AG04450 (cell line): Measurements from ENCODE around the gene PTPRT. TPM values are rescaled to one million over a fixed set of nuclear protein-coding genes. Genes with fewer than 3 reads are reported as not detected.

Experiments used
- CTCF ChIA-PET: fragments of 300-600, 350-600 bp; formaldehyde crosslinking; extraction: SDS; loops from one replicate; lab custom pipeline; 2022; ENCODE audit warnings: antibody characterized with exemption, inconsistent platforms; lab: Charles Lee
- POLR2A ChIA-PET: fragments of 350-600 bp; formaldehyde crosslinking; extraction: SDS; loops from one replicate; lab custom pipeline; 2021; ENCODE audit warnings: antibody characterized with exemption, inconsistent platforms; lab: Yijun Ruan, JAX
- DNase-seq: peaks from one replicate; pipeline ENCODE4 v3.0.0-alpha.2; 2011; ENCODE audit warnings: low read depth, low spot score
- H3K27ac ChIP-seq: one replicate; pipeline ENCODE4 v1.5.1; 2012; ENCODE audit warnings: low read depth, low read length, control low read depth
- H3K27me3 ChIP-seq: one replicate; pipeline ENCODE4 v1.6.0; 2012; ENCODE audit warnings: low read length; ENCODE audit not compliant: control insufficient read depth, insufficient read depth
- H3K4me3 ChIP-seq: 2 replicates; pipeline ENCODE4 v1.5.1; 2011; ENCODE audit warnings: mild to moderate bottlenecking, low read depth, low read length, control low read depth
- H3K9me3 ChIP-seq: 2 replicates; pipeline ENCODE4 v1.5.1; 2012; ENCODE audit warnings: low read length; ENCODE audit not compliant: control insufficient read depth, insufficient read depth
- CTCF ChIP-seq: IDR thresholded peaks from 2 replicates; pipeline ENCODE4 v1.5.1; 2011; ENCODE audit warnings: low read depth, low read length, control low read depth, inconsistent platforms
- polyA plus RNA-seq: library from polyadenylated mRNA; depleted of rRNA; stranded (reverse); fragments of >200 nt; gene quantifications from 2 replicates; pipeline ENCODE4 v1.2.3, GENCODE V29; 2011

The PTPRT gene
- polyA plus RNA-seq, 1 experiment = not detected

- H3K27ac ChIP-seq = no peak overlapping the region
- TF ChIP-seq CTCF = no peak
- no peaks in the 10 kb centered on the region for H3K27me3 ChIP-seq
- H3K4me3 ChIP-seq = no peak overlapping the region
- CTCF ChIA-PET = no interaction called here
- POLR2A ChIA-PET = no interaction called here
- peaks cover 25% of the 10 kb centered on the region for H3K9me3 ChIP-seq
- no peak for DNase-seq
Observed at GRCh38 chr20:43040427-43040826, 149.3 kb downstream of the PTPRT start.

- no peak for TF ChIP-seq CTCF
- Histone ChIP-seq H3K27ac (no peak overlapping the region), H3K27me3 (no peaks in the 10 kb centered on the region), H3K4me3 (no peak overlapping the region), H3K9me3 (peaks cover 37% of the 10 kb centered on the region)
- DNase-seq = no peak
- ChIA-PET POLR2A (no interaction called here), CTCF (no interaction called here)
Observed at GRCh38 chr20:43037605-43038309, 151.9 kb downstream of the PTPRT start.

DNA sequence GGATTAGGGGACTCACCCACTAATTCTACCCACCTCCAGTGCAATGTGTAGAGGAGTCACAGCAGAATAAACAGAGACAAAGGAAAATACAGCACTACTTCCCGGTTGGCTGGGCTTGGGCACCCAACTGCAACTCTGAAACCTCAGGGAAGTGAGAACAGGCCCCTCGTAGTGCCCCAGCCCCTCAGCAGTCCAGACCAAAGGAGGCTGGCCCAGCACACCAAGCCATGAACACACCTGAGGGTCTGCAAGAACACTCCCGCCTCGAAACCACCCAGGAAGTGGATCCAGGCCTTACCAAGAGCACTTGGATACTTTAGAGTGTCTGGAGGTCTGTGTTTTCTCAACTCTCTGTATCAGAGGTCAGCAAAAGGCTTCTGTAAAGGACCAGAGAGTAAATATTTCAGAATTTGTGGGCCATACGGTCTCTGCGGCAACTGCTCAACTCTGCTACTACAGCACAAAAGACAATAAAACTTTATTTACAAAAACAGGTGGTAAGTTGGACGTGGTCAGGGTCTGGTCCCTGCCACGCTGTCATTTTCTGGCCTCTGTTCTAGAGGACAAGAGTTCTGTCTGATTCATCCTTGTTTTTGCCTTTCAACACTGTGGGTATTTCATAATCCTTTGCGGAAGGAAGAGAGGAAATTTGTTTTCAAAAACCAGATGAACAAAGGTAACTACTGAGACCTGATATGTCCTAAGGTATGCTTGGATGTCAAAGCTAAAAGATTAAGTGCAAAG, 154.6 kb downstream of the PTPRT start:
- ChIA-PET POLR2A (no interaction called here), CTCF (no interaction called here)
- TF ChIP-seq CTCF = no peak
- DNase-seq = no peak
- no peaks in the 10 kb centered on the region for H3K27me3 ChIP-seq
- H3K27ac ChIP-seq = no peak overlapping the region
- peaks cover 37% of the 10 kb centered on the region for H3K9me3 ChIP-seq
- H3K4me3 ChIP-seq = no peak overlapping the region

DNA sequence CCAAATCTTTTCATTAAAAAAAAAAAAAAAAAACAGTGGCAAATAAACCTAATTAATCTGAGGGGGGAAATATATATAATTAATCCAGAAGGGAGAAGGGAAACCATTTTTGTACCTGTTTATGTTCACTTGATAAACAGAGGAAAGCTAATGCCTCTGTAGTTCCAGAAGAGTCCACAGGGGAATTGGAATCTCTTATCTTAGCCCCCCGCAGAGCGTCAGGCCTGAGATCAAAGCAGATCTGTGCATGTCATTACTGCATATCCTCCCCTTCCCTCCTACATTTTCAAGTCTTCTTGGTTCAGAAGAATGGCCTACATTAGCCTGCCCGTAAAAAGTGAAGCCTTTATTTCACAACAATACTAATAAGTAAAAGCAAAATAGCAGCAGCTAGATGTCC, 157.2 kb downstream of the PTPRT start:
- H3K4me3 ChIP-seq = no peak overlapping the region
- H3K27ac ChIP-seq = no peak overlapping the region
- ChIA-PET CTCF (no interaction called here), POLR2A (no interaction called here)
- H3K27me3 ChIP-seq = no peaks in the 10 kb centered on the region
- no peak for DNase-seq
- peaks cover 43% of the 10 kb centered on the region for H3K9me3 ChIP-seq
- no peak for TF ChIP-seq CTCF

DNA sequence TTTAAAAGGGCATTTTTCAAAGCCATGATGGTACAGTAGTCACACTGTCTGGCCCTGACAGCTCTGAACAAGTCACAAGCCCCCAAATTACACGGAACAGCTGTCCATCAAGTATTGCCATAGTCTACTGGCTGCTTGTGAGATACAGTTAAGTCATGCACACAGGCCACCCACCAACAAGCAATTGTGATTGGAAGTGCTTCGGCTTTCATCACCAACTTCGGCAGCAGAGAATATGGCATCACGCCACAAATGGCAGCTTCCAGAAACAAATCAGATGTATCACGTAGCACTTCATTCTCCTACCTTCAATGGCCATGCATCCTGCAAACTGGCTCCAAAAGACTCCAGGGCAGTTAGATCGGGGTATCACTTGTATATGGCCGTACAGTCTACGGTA, 160.5 kb downstream of the PTPRT start:
- Histone ChIP-seq H3K27ac (no peak overlapping the region), H3K27me3 (no peaks in the 10 kb centered on the region), H3K9me3 (peaks cover 34% of the 10 kb centered on the region), H3K4me3 (no peak overlapping the region)
- CTCF ChIA-PET = no interaction called here
- POLR2A ChIA-PET = no interaction called here
- no peak for DNase-seq
- no peak for TF ChIP-seq CTCF
